B cell (primary cell): ENCODE results near the gene MYO9B. TPM values are rescaled to one million over a fixed set of nuclear protein-coding genes. Genes with fewer than 3 reads are reported as not detected.

Experiments used
- ATAC-seq: fragments of 200-7000 bp; cut with Tn5 transposase; one replicate; pipeline ENCODE4 v1.10.0; 2021; ENCODE audit warnings: low read depth, mild to moderate bottlenecking, moderate number of reproducible peaks, moderate library complexity
- CTCF ChIA-PET: fragments of 350-600 bp; sonication (Branson Sonifier 250); formaldehyde crosslinking; loops from one replicate; lab custom pipeline; 2021; ENCODE audit warnings: antibody characterized with exemption, inconsistent platforms; lab: Charles Lee
- POLR2A ChIA-PET: fragments of 350-600 bp; sonication (Branson Sonifier 250); formaldehyde crosslinking; loops from one replicate; lab custom pipeline; 2021; ENCODE audit warnings: antibody characterized with exemption; lab: Charles Lee
- DNase-seq: peaks from one replicate; pipeline ENCODE4 v3.0.0; 2013
- H2AFZ ChIP-seq: 2 replicates; pipeline ENCODE4 v1.6.1; 2012; ENCODE audit warnings: mild to moderate bottlenecking, low read depth, low read length; ENCODE audit not compliant: insufficient read depth, poor library complexity, severe bottlenecking
- H3K27ac ChIP-seq, 2 donors: 1 replicate in 1 of 2; 2 replicates in 1 of 2; pipeline ENCODE4 v1.5.1; 2012 to 2013; ENCODE audit warnings: low read length in 2 of 2, mild to moderate bottlenecking in 2 of 2, moderate library complexity in 1 of 2
- H3K27me3 ChIP-seq, 4 experiments: fragments of 200-600 bp in 1 of 4; sonication (generic) in 1 of 4; replicated peaks in 1 of 4; 1 replicate in 2 of 4; 2 replicates in 2 of 4; pipeline versions ENCODE4 v1.6.1 to v1.7.0; 2013 to 2016; ENCODE audit warnings: low read length in 3 of 4, mild to moderate bottlenecking in 2 of 4, mixed read lengths in 1 of 4, moderate library complexity in 1 of 4; ENCODE audit not compliant: insufficient read depth in 4 of 4, control insufficient read depth in 3 of 4; ENCODE audit errors: control extremely low read depth in 1 of 4
- H3K36me3 ChIP-seq, 2 experiments: replicated peaks in 1 of 2; 1 replicate in 1 of 2; 2 replicates in 1 of 2; pipeline versions ENCODE4 v1.6.1 to v1.7.1; 2013; ENCODE audit warnings: low read length in 1 of 2; ENCODE audit not compliant: insufficient read depth in 2 of 2, control insufficient read depth in 1 of 2; ENCODE audit errors: control extremely low read depth in 1 of 2, extremely low read depth in 1 of 2
- H3K4me1 ChIP-seq, 2 donors: fragments of 200-600 bp in 1 of 2; sonication (generic) in 1 of 2; 1 replicate in 1 of 2; 2 replicates in 1 of 2; pipeline versions ENCODE4 v1.5.1 to v1.6.1; 2013 to 2017; ENCODE audit warnings: low read length in 2 of 2; ENCODE audit not compliant: control insufficient read depth in 2 of 2, insufficient read depth in 2 of 2
- H3K4me2 ChIP-seq: replicated peaks from 2 replicates; pipeline ENCODE3; 2012; ENCODE audit warnings: mild to moderate bottlenecking, low read depth, low read length; ENCODE audit not compliant: poor library complexity, severe bottlenecking
- H3K4me3 ChIP-seq, 5 experiments: fragments of 200-600 bp in 1 of 5; sonication (generic) in 1 of 5; 1 replicate in 3 of 5; 2 replicates in 2 of 5; pipeline versions ENCODE4 v1.5.1 to v1.7.0; 2011 to 2016; ENCODE audit warnings: low read length in 4 of 5, mild to moderate bottlenecking in 4 of 5, low read depth in 2 of 5, control low read depth in 1 of 5, moderate library complexity in 1 of 5; ENCODE audit not compliant: insufficient read depth in 1 of 5; ENCODE audit errors: control extremely low read depth in 1 of 5, extremely low read depth in 1 of 5
- H3K79me2 ChIP-seq: fragments of 200-600 bp; sonication (generic); one replicate; pipeline ENCODE4 v1.6.0; 2016; ENCODE audit warnings: low read length; ENCODE audit not compliant: control insufficient read depth, insufficient read depth
- H3K9ac ChIP-seq: fragments of 200-600 bp; sonication (generic); 2 replicates; pipeline ENCODE4 v1.6.1; 2017; ENCODE audit warnings: mild to moderate bottlenecking, low read length, moderate library complexity
- H3K9me3 ChIP-seq, 3 donors: one replicate each; pipeline versions ENCODE4 v1.6.1 to v1.7.1; 2013; ENCODE audit warnings: low read length in 2 of 3; ENCODE audit not compliant: control insufficient read depth in 2 of 3, insufficient read depth in 1 of 3; ENCODE audit errors: control extremely low read depth in 1 of 3
- H4K20me1 ChIP-seq: 2 replicates; pipeline ENCODE4 v1.6.0; 2012; ENCODE audit warnings: mild to moderate bottlenecking, low read length; ENCODE audit not compliant: insufficient read depth, control insufficient read depth, poor library complexity, severe bottlenecking
- H3K27ac Mint-ChIP-seq: one replicate; pipeline ENCODE4 v1.8.0; 2021; ENCODE audit warnings: mixed read lengths
- H3K27me3 Mint-ChIP-seq: one replicate; pipeline ENCODE4 v1.8.0; 2021; ENCODE audit warnings: mixed read lengths
- H3K4me1 Mint-ChIP-seq: one replicate; pipeline ENCODE4 v1.8.0; 2021; ENCODE audit warnings: mixed read lengths
- H3K4me3 Mint-ChIP-seq: one replicate; pipeline ENCODE4 v1.8.0; 2021; ENCODE audit warnings: mixed read lengths
- H3K9me3 Mint-ChIP-seq: one replicate; pipeline ENCODE4 v1.8.0; 2022; ENCODE audit warnings: mixed read lengths; ENCODE audit not compliant: insufficient read depth
- EZH2 ChIP-seq: IDR thresholded peaks from 2 replicates; pipeline ENCODE4 v1.6.1; 2012; ENCODE audit warnings: borderline replicate concordance, low read depth, mild to moderate bottlenecking, moderate library complexity, low read length; ENCODE audit not compliant: insufficient read depth, poor library complexity, severe bottlenecking
- WGBS: methylation state at CpG from one replicate; pipeline ENCODE4 v1.1.5; 2013; ENCODE audit warnings: missing lambda C conversion rate; ENCODE audit not compliant: insufficient coverage; 5-methylcytosine and 5-hydroxymethylcytosine counted together
- intact Hi-C: fragments of 100-400 bp; cut with micrococcal nuclease; formaldehyde crosslinking; loops from one replicate; pipeline ENCODE4 v1.10.0; 2022
- polyA plus RNA-seq: library from polyadenylated mRNA; depleted of rRNA; stranded (reverse); fragments of >200 nt; gene quantifications from 2 replicates; pipeline ENCODE4 v1.2.3, GENCODE V29; 2012
- total RNA-seq, 2 donors: library from RNA; stranded (reverse); fragments of 120-200 nt in 1 of 2; gene quantifications; 1 replicate in 1 of 2; 2 replicates in 1 of 2; pipeline versions ENCODE4 v1.2.3 to v1.2.4, GENCODE V29; 2013 to 2022
- TF ChIP-seq, protein P1 (sequence below): fragments of 200-600 bp; IDR thresholded peaks from one replicate; pipeline ENCODE4 v1.8.0; 2022; ENCODE audit warnings: antibody characterized with exemption, mild to moderate bottlenecking

MYO9B gene
- total and polyA plus RNA-seq, 2 donors (not counting 1 experiment from before 2014, with no cell fraction given): 256 to 273 TPM

GRCh38 chr19:17078036-17078919 is 2.7 kb downstream of the MYO9B start:
- CTCF ChIA-PET: interaction anchor here (0.6 kb wide), 1 partner anchor 362 kb away, joined by 5 read pairs; no protein-coding TSS in a partner anchor
- DNase-seq: no peak
- POLR2A ChIA-PET: no interaction called here
- peaks cover 81% of the 10 kb centered on the region for H3K4me1 Mint-ChIP-seq
- Histone ChIP-seq H3K27ac (peak overlapping the region in 1 of 2 donors; percentile 66), H3K9ac (no peak overlapping the region), H3K9me3 (no peaks in the 10 kb centered on the region), H3K36me3 (peaks cover 0 to 9% of the 10 kb centered on the region in 2 experiments), H3K4me1 (peaks cover 59 to 84% of the 10 kb centered on the region in 2 donors), H2AFZ (no peak overlapping the region), H4K20me1 (peaks cover 76% of the 10 kb centered on the region), H3K79me2 (peaks cover 92% of the 10 kb centered on the region), H3K27me3 (no peaks in the 10 kb centered on the region), H3K4me3 (no peak overlapping the region), H3K4me2 (peak overlapping the region; percentile 73)
- ATAC-seq: no peak
- no peaks in the 10 kb centered on the region for H3K9me3 Mint-ChIP-seq
- TF ChIP-seq EZH2: no peak
- TF ChIP-seq, protein P1, sequence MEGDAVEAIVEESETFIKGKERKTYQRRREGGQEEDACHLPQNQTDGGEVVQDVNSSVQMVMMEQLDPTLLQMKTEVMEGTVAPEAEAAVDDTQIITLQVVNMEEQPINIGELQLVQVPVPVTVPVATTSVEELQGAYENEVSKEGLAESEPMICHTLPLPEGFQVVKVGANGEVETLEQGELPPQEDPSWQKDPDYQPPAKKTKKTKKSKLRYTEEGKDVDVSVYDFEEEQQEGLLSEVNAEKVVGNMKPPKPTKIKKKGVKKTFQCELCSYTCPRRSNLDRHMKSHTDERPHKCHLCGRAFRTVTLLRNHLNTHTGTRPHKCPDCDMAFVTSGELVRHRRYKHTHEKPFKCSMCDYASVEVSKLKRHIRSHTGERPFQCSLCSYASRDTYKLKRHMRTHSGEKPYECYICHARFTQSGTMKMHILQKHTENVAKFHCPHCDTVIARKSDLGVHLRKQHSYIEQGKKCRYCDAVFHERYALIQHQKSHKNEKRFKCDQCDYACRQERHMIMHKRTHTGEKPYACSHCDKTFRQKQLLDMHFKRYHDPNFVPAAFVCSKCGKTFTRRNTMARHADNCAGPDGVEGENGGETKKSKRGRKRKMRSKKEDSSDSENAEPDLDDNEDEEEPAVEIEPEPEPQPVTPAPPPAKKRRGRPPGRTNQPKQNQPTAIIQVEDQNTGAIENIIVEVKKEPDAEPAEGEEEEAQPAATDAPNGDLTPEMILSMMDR: no peak
- H3K27ac Mint-ChIP-seq: peak overlapping the region; percentile 84
- WGBS: 90% methylated on average over 12 of the region's 19 CpGs
- peak overlapping the region; percentile 98 for H3K4me3 Mint-ChIP-seq
- no peaks in the 10 kb centered on the region for H3K27me3 Mint-ChIP-seq
- intact Hi-C loops: loop anchor here (5.0 kb wide), 1 partner anchor 1494 kb away; the partner anchor contains the start of gene UBA52
